PC-9 (cell line): ENCODE measurements around the gene RAG1. TPM values are rescaled to one million over a fixed set of nuclear protein-coding genes. Genes with fewer than 3 reads are reported as not detected.

Experiments used
- BruUV-seq: library from RNA; stranded (reverse); fragments of 400-500 nt; replicated peaks from 2 replicates; lab custom pipeline; 2021; lab: Mats Ljungman, UMichigan
- CTCF ChIA-PET: fragments of 300-600 bp; sonication (Branson Sonifier 250); formaldehyde crosslinking; loops from one replicate; lab custom pipeline; 2022; ENCODE audit warnings: antibody characterized with exemption; lab: Charles Lee
- POLR2A ChIA-PET: fragments of 300-600 bp; sonication (Branson Sonifier 250); formaldehyde crosslinking; loops from one replicate; lab custom pipeline; 2022; ENCODE audit warnings: antibody characterized with exemption; ENCODE audit not compliant: unreplicated experiment; lab: Charles Lee
- DNase-seq, 2 experiments: peaks; one replicate each; pipeline versions ENCODE4 v3.0.0 to v3.0.0-alpha.2; 2015 to 2022; ENCODE audit warnings: mixed read lengths in 1 of 2
- H2AFZ ChIP-seq: fragments of 200-600 bp; sonication (generic); 2 replicates; pipeline ENCODE4 v1.8.1; 2017; ENCODE audit warnings: antibody characterized with exemption
- H3F3A ChIP-seq: fragments of 200-600 bp; sonication (generic); 2 replicates; pipeline ENCODE4 v1.8.1; 2017; ENCODE audit warnings: antibody characterized with exemption, mild to moderate bottlenecking, low read depth; ENCODE audit not compliant: insufficient read depth
- H3K27ac ChIP-seq: fragments of 200-600 bp; sonication (generic); 2 replicates; pipeline ENCODE4 v1.6.1; 2016; ENCODE audit warnings: mixed run types
- H3K27me3 ChIP-seq: fragments of 200-600 bp; sonication (generic); 2 replicates; pipeline ENCODE4 v1.6.1; 2016; ENCODE audit warnings: low read depth, mixed run types; ENCODE audit not compliant: insufficient read depth
- H3K36me3 ChIP-seq: fragments of 200-600 bp; sonication (generic); 2 replicates; pipeline ENCODE4 v1.6.1; 2016; ENCODE audit warnings: low read depth, mixed run types
- H3K4me1 ChIP-seq: fragments of 200-600 bp; sonication (generic); replicated peaks from 2 replicates; pipeline ENCODE4 v1.6.1; 2016; ENCODE audit warnings: mixed run types; ENCODE audit not compliant: insufficient read depth
- H3K4me2 ChIP-seq: fragments of 200-600 bp; sonication (generic); 2 replicates; pipeline ENCODE4 v1.6.1; 2017; ENCODE audit warnings: mixed run types
- H3K4me3 ChIP-seq: fragments of 200-600 bp; sonication (generic); 2 replicates; pipeline ENCODE4 v1.6.1; 2016; ENCODE audit warnings: mixed run types
- H3K79me2 ChIP-seq: fragments of 200-600 bp; sonication (generic); 2 replicates; pipeline ENCODE4 v1.6.1; 2017; ENCODE audit warnings: low read depth, mixed run types
- H3K9me2 ChIP-seq: fragments of 200-600 bp; sonication (generic); 2 replicates; pipeline ENCODE4 v1.8.1; 2017; ENCODE audit warnings: mild to moderate bottlenecking; ENCODE audit not compliant: insufficient read depth
- H3K9me3 ChIP-seq: fragments of 200-600 bp; sonication (generic); 2 replicates; pipeline ENCODE4 v1.8.1; 2016; ENCODE audit warnings: low read depth; ENCODE audit not compliant: insufficient read depth
- H4K20me1 ChIP-seq: fragments of 200-600 bp; sonication (generic); 2 replicates; pipeline ENCODE4 v1.8.1; 2017; ENCODE audit not compliant: insufficient read depth
- CTCF ChIP-seq: fragments of 200-600 bp; sonication (generic); conservative IDR thresholded peaks from 2 replicates; pipeline ENCODE4 v1.6.1; 2017; ENCODE audit warnings: mixed run types, antibody characterized with exemption, mild to moderate bottlenecking, moderate library complexity
- EZH2 ChIP-seq: fragments of 200-600 bp; sonication (generic); IDR thresholded peaks from 2 replicates; pipeline ENCODE4 v1.8.0; 2017; ENCODE audit warnings: antibody characterized with exemption, low read depth
- intact Hi-C: fragments of 100-400 bp; cut with micrococcal nuclease; formaldehyde crosslinking; loops from one replicate; pipeline ENCODE4 v1.10.0; 2022; ENCODE audit not compliant: unreplicated experiment
- total RNA-seq: library from RNA; stranded (reverse); gene quantifications from 2 replicates; pipeline ENCODE4 v1.2.3, GENCODE V29; 2021

Gene RAG1
- total RNA-seq, 1 experiment from 2014 or later = 0.31 TPM

GRCh38 chr11:36602135-36602534 lies 34.3 kb downstream of the RAG1 start:
- BruUV-seq = no TSS peak
- intact Hi-C loops = no loop called here
- Histone ChIP-seq H3K27me3 (no peaks in the 10 kb centered on the region), H3K4me3 (no peak overlapping the region), H3K9me2 (no peaks in the 10 kb centered on the region), H3K9me3 (no peaks in the 10 kb centered on the region), H3K79me2 (no peaks in the 10 kb centered on the region), H3K27ac (no peak overlapping the region), H3K4me2 (no peak overlapping the region), H4K20me1 (no peaks in the 10 kb centered on the region), H2AFZ (no peak overlapping the region), H3F3A (no peaks in the 10 kb centered on the region), H3K4me1 (no peaks in the 10 kb centered on the region), H3K36me3 (no peaks in the 10 kb centered on the region)
- DNase-seq = no peak
- ChIA-PET POLR2A (no interaction called here), CTCF (no interaction called here)
- TF ChIP-seq CTCF = no peak
- no peak for TF ChIP-seq EZH2

GRCh38 chr11:36605221-36606216 lies 37.7 kb downstream of the RAG1 start:
- intact Hi-C loops = no loop called here
- DNase-seq = no peak
- Histone ChIP-seq H3K9me3 (no peaks in the 10 kb centered on the region), H3K27me3 (no peaks in the 10 kb centered on the region), H3K4me2 (no peak overlapping the region), H3K27ac (no peak overlapping the region), H3F3A (no peaks in the 10 kb centered on the region), H3K79me2 (no peaks in the 10 kb centered on the region), H3K4me3 (no peak overlapping the region), H4K20me1 (0 out of 2 replicates have a peak, but pooled peaks cover 4% of the 10 kb centered on the region), H3K4me1 (no peaks in the 10 kb centered on the region), H3K9me2 (no peaks in the 10 kb centered on the region), H2AFZ (no peak overlapping the region), H3K36me3 (no peaks in the 10 kb centered on the region)
- ChIA-PET POLR2A (no interaction called here), CTCF (no interaction called here)
- no TSS peak for BruUV-seq
- TF ChIP-seq EZH2 (no peak), CTCF (no peak)

DNA sequence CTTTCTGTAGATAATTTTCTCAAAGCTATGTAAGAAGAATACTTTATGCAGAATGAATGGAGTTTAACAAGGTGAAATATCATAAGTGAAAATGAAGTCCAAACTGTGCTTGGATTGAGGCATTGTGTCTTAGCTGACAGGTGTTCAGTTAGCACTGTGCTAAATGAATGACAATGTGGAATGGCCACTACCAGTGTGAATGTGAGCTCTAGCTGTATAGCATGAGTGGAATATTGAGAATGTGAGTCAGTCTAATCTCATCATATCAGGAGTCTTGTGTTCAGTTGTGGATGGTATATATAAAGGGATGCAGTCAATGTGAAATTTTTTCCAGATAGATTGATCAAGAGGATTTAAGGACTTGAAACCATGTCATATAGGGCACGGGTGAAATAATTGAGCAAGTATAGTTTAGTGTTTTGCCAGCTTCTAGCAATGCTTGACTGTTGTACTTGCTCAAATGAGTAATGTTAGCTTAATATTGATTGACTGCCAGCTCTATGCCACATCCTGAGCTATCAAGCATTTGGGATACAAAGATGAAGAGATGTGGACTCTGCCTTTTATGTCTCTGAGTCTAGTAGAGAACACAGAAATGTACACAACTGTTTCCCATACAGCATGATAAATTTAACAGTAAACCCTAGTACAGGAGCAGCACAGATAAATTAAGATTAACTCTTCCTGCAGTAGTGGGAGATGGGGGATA lies 40.8 kb downstream of the RAG1 start:
- DNase-seq = no peak
- no peaks in the 10 kb centered on the region for H3K4me1 ChIP-seq
- no TSS peak for BruUV-seq
- H4K20me1 ChIP-seq = 0 out of 2 replicates have a peak, but pooled peaks cover 4% of the 10 kb centered on the region
- no peak overlapping the region for H2AFZ ChIP-seq
- H3K27me3 ChIP-seq = no peaks in the 10 kb centered on the region
- H3K9me2 ChIP-seq = no peaks in the 10 kb centered on the region
- TF ChIP-seq CTCF (no peak), EZH2 (no peak)
- CTCF ChIA-PET = no interaction called here
- intact Hi-C loops = no loop called here
- no peak overlapping the region for H3K4me3 ChIP-seq
- H3K9me3 ChIP-seq = no peaks in the 10 kb centered on the region
- no peaks in the 10 kb centered on the region for H3K36me3 ChIP-seq
- no peak overlapping the region for H3K4me2 ChIP-seq
- H3F3A ChIP-seq = no peaks in the 10 kb centered on the region
- POLR2A ChIA-PET = no interaction called here
- no peaks in the 10 kb centered on the region for H3K79me2 ChIP-seq
- no peak overlapping the region for H3K27ac ChIP-seq
